ENCODE measurements around the gene JMJD7.
A peak's percentile ranks its signal among the peaks of the same experiment; 100 is the strongest.

JMJD7 gene

GRCh38 chr15:41827880-41828806 is at the start of gene JMJD7:
Gene JMJD7 (plus strand): TSS chr15:41828092. CDS start chr15:41828125, 33 bp downstream.
- peak; percentile 97 to 98 for DNase-seq

- DNase-seq: no peak
Measured at GRCh38 chr15:41778521-41778920, 49.4 kb upstream of the JMJD7 start.

GRCh38 chr15:41779662-41780157 is 48.2 kb upstream of the JMJD7 start:
- DNase-seq: no peak

- no peak for DNase-seq
Measured at GRCh38 chr15:41780266-41780665, 47.6 kb upstream of the JMJD7 start.

GRCh38 chr15:41780727-41781126 is 47.2 kb upstream of the JMJD7 start:
- no peak for DNase-seq

GRCh38 chr15:41782371-41783282 is 45.3 kb upstream of the JMJD7 start:
- DNase-seq: no peak

GRCh38 chr15:41783296-41783695 is 44.6 kb upstream of the JMJD7 start:
- no peak for DNase-seq

GRCh38 chr15:41788262-41788661 is 39.6 kb upstream of the JMJD7 start:
- DNase-seq: no peak

- no peak for DNase-seq
Measured at GRCh38 chr15:41789236-41789635, 38.7 kb upstream of the JMJD7 start.

- no peak for DNase-seq
Measured at GRCh38 chr15:41789662-41790061, 38.2 kb upstream of the JMJD7 start.

GRCh38 chr15:41790169-41790568 is 37.7 kb upstream of the JMJD7 start:
- DNase-seq: no peak

- no peak for DNase-seq
Measured at GRCh38 chr15:41790756-41791546, 36.9 kb upstream of the JMJD7 start.

- no peak for DNase-seq
Measured at GRCh38 chr15:41791547-41791937, 36.4 kb upstream of the JMJD7 start.

GRCh38 chr15:41792000-41792637 is 35.8 kb upstream of the JMJD7 start:
- DNase-seq: no peak

GRCh38 chr15:41794081-41794480 is 33.8 kb upstream of the JMJD7 start:
- no peak for DNase-seq

- no peak for DNase-seq
Measured at GRCh38 chr15:41795996-41796856, 31.7 kb upstream of the JMJD7 start.

GRCh38 chr15:41797201-41797944 is 30.5 kb upstream of the JMJD7 start:
- DNase-seq: no peak

GRCh38 chr15:41798607-41799487 is 29.0 kb upstream of the JMJD7 start:
- no peak for DNase-seq

- no peak for DNase-seq
Measured at GRCh38 chr15:41799488-41799805, 28.4 kb upstream of the JMJD7 start.
